8988T (cell line): ENCODE data around the gene DYDC2.

Experiments used
- DNase-seq: peaks from one replicate; pipeline ENCODE4 v3.0.0; 2011

Gene DYDC2

GRCh38 chr10:80373502-80373901 lies 16.9 kb downstream of the DYDC2 start:
- no peak for DNase-seq

GRCh38 chr10:80379701-80380100 lies 23.1 kb downstream of the DYDC2 start:
- DNase-seq = no peak

GRCh38 chr10:80380185-80380584 lies 23.6 kb downstream of the DYDC2 start:
- no peak for DNase-seq

- peak; percentile 26 for DNase-seq
Observed at GRCh38 chr10:80382989-80383388, 26.4 kb downstream of the DYDC2 start.

- no peak for DNase-seq
Observed at GRCh38 chr10:80390740-80391139, 34.2 kb downstream of the DYDC2 start.

GRCh38 chr10:80392250-80392649 lies 35.7 kb downstream of the DYDC2 start:
- DNase-seq = no peak

- DNase-seq = no peak
Observed at GRCh38 chr10:80394358-80394916, 37.9 kb downstream of the DYDC2 start.

- DNase-seq = no peak
Observed at GRCh38 chr10:80397014-80397413, 40.4 kb downstream of the DYDC2 start.

GRCh38 chr10:80400136-80400804 lies 43.7 kb downstream of the DYDC2 start:
- DNase-seq = no peak

GRCh38 chr10:80405035-80405434 lies 48.5 kb downstream of the DYDC2 start:
- no peak for DNase-seq

GRCh38 chr10:80405626-80406025 lies 49.0 kb downstream of the DYDC2 start:
- no peak for DNase-seq

GRCh38 chr10:80406204-80406603 lies 49.6 kb downstream of the DYDC2 start:
- no peak for DNase-seq

- DNase-seq = peak; percentile 66
Observed at GRCh38 chr10:80407812-80408241, 51.2 kb downstream of the DYDC2 start.

GRCh38 chr10:80408242-80409101 lies 51.9 kb downstream of the DYDC2 start, which contains the start of gene PRXL2A:
Gene PRXL2A, plus strand, starts transcription at chr10:80408551. Its CDS starts 11,917 bp downstream, at chr10:80420468.
- DNase-seq = peak; percentile 95

- DNase-seq = peak; percentile 28
Observed at GRCh38 chr10:80409121-80409520, 52.5 kb downstream of the DYDC2 start.

- DNase-seq = no peak
Observed at GRCh38 chr10:80410122-80410521, 53.5 kb downstream of the DYDC2 start.

GRCh38 chr10:80410578-80411145 lies 54.1 kb downstream of the DYDC2 start:
- DNase-seq = no peak

- no peak for DNase-seq
Observed at GRCh38 chr10:80411267-80411668, 54.7 kb downstream of the DYDC2 start.

GRCh38 chr10:80411681-80412220 lies 55.2 kb downstream of the DYDC2 start:
- no peak for DNase-seq

GRCh38 chr10:80412486-80412885 lies 55.9 kb downstream of the DYDC2 start:
- DNase-seq = no peak

- DNase-seq = no peak
Observed at GRCh38 chr10:80413271-80413996, 56.9 kb downstream of the DYDC2 start.

GRCh38 chr10:80414142-80414895 lies 57.7 kb downstream of the DYDC2 start:
- DNase-seq = no peak
